HG03558 (cell line): ENCODE measurements around the gene PDE6A.

ENCODE experiments used
- ATAC-seq: cut with Tn5 transposase; IDR thresholded peaks from one replicate; pipeline ENCODE4 v1.9.1; 2021; ENCODE audit warnings: moderate number of reproducible peaks; ENCODE audit not compliant: unreplicated experiment; ENCODE audit errors: extremely low read depth

Gene PDE6A

GRCh38 chr5:149823375-149823774 lies 121.2 kb downstream of the PDE6A start:
- ATAC-seq = no peak

GRCh38 chr5:149822301-149822700 lies 122.3 kb downstream of the PDE6A start:
- ATAC-seq = no peak

GRCh38 chr5:149820536-149821510 lies 123.8 kb downstream of the PDE6A start:
- no peak for ATAC-seq

GRCh38 chr5:149820012-149820411 lies 124.6 kb downstream of the PDE6A start:
- ATAC-seq = no peak

GRCh38 chr5:149818116-149818515 lies 126.5 kb downstream of the PDE6A start:
- ATAC-seq = no peak

GRCh38 chr5:149817539-149818060 lies 127.0 kb downstream of the PDE6A start:
- ATAC-seq = no peak

- ATAC-seq = no peak
Measured at GRCh38 chr5:149816661-149817060, 127.9 kb downstream of the PDE6A start.

GRCh38 chr5:149811453-149811852 lies 133.1 kb downstream of the PDE6A start:
- no peak for ATAC-seq

GRCh38 chr5:149810856-149811255 lies 133.7 kb downstream of the PDE6A start:
- no peak for ATAC-seq

GRCh38 chr5:149809931-149810691 lies 134.5 kb downstream of the PDE6A start:
- ATAC-seq = no peak

- no peak for ATAC-seq
Measured at GRCh38 chr5:149808264-149808982, 136.2 kb downstream of the PDE6A start.
